Transverse colon (tissue), 4 donors: ENCODE results near the gene ZNF148. TPM values are rescaled to one million over a fixed set of nuclear protein-coding genes. Genes with fewer than 3 reads are reported as not detected.

Source experiments
- DNase-seq: peaks from one replicate; pipeline ENCODE4 v3.0.0-alpha.2; 2019
- H3K27ac ChIP-seq, 4 donors: fragments of 200-600 bp; sonication (generic); 2 replicates each; pipeline ENCODE4 v1.5.1; 2016 to 2018; ENCODE audit warnings: inconsistent platforms in 4 of 4
- H3K27me3 ChIP-seq: fragments of 200-600 bp; sonication (generic); 2 replicates; pipeline ENCODE4 v1.5.1; 2017; ENCODE audit warnings: inconsistent platforms
- H3K36me3 ChIP-seq, 4 donors: fragments of 200-600 bp; sonication (generic); 2 replicates each; pipeline ENCODE4 v1.5.1; 2017 to 2019; ENCODE audit warnings: inconsistent platforms in 4 of 4
- H3K4me1 ChIP-seq, 4 donors: fragments of 200-600 bp; sonication (generic); 2 replicates each; pipeline ENCODE4 v1.5.1; 2017 to 2020; ENCODE audit warnings: inconsistent platforms in 4 of 4
- H3K4me3 ChIP-seq, 4 donors: fragments of 200-600 bp; sonication (generic); 1 replicate in 1 of 4; 2 replicates in 3 of 4; pipeline versions ENCODE4 v1.5.1 to v1.6.1; 2017 to 2019; ENCODE audit warnings: inconsistent platforms in 4 of 4
- H3K9me3 ChIP-seq, 2 donors: fragments of 200-600 bp; sonication (generic); 2 replicates each; pipeline ENCODE4 v1.5.1; 2017 to 2019; ENCODE audit warnings: inconsistent platforms in 2 of 2
- EP300 ChIP-seq: sonication (generic); formaldehyde crosslinking; IDR thresholded peaks from one replicate; pipeline ENCODE4 v1.6.1; 2017; ENCODE audit warnings: antibody characterized with exemption, low read depth
- POLR2A ChIP-seq: fragments of 450-650 bp; IDR thresholded peaks from one replicate; pipeline ENCODE4 v1.6.1; 2016; ENCODE audit warnings: antibody characterized with exemption, mild to moderate bottlenecking, moderate library complexity
- POLR2AphosphoS5 ChIP-seq, 3 donors: sonication (generic); formaldehyde crosslinking; IDR thresholded peaks; one replicate each; pipeline ENCODE4 v1.6.1; 2016; ENCODE audit warnings: antibody characterized with exemption in 3 of 3
- WGBS, 2 donors: methylation state at CpG; one replicate each; pipeline ENCODE4 v1.1.5; 2018; ENCODE audit warnings: low coverage in 1 of 2; 5-methylcytosine and 5-hydroxymethylcytosine counted together
- in situ Hi-C, 4 donors: fragments of 200-750 bp; cut with MboI; loops; one replicate each; pipeline versions ENCODE4 v1.15.0 to v1.15.1; 2017; ENCODE audit warnings: low sequenced_read_pairs in 3 of 4, low pct_ligation_motif_present in 1 of 4, low pct_unique_long_range_greater_than_20kb in 1 of 4
- intact Hi-C: fragments of 100-400 bp; cut with DNase I; formaldehyde crosslinking; loops from one replicate; pipeline ENCODE4 v1.15.1; 2023; ENCODE audit warnings: low total_unique reads
- total RNA-seq, 4 donors: library from RNA; depleted of rRNA; stranded (reverse); fragments of >200 nt; gene quantifications; one replicate each; pipeline ENCODE4 v1.1.0, GENCODE V29; 2016
- TF ChIP-seq, protein P1 (sequence below), 5 experiments: fragments of 200-600 bp in 3 of 5; fragments of 450-650 bp in 2 of 5; sonication (generic) in 3 of 5; IDR thresholded peaks; 1 replicate in 2 of 5; 2 replicates in 3 of 5; pipeline ENCODE4 v1.5.1; 2016 to 2017; ENCODE audit warnings: antibody characterized with exemption in 5 of 5, inconsistent platforms in 3 of 5, mild to moderate bottlenecking in 2 of 5, moderate library complexity in 1 of 5

Gene ZNF148
- total RNA-seq, 4 donors from 2014 or later = 23.6 to 30.3 (median 27.6) TPM

DNA sequence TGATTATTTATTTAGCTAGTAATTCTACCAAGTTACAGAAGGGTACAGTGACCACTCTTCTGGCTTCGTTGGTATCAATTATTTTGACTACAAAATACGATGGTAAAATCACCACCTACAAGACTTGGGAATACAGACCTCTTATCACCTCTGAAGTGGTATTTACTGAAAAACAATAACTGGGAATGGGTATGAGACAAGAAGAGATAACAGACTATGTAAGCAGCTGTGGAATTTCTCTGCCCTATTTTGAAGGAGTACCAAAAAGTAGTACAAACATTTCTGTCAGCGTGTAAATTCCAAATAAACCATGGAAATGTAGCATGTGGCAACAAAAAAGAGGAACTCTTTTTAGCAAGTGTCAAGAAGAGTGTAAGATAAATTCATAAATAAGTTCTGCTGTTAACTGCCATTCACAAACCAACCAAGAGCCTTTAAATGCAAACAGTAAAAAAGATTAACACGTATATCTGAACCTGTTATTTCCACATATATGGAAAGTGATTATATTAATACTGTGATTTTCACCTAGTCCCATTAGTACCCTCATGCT is 85.6 kb downstream of the ZNF148 start:
- TF ChIP-seq, protein P1, sequence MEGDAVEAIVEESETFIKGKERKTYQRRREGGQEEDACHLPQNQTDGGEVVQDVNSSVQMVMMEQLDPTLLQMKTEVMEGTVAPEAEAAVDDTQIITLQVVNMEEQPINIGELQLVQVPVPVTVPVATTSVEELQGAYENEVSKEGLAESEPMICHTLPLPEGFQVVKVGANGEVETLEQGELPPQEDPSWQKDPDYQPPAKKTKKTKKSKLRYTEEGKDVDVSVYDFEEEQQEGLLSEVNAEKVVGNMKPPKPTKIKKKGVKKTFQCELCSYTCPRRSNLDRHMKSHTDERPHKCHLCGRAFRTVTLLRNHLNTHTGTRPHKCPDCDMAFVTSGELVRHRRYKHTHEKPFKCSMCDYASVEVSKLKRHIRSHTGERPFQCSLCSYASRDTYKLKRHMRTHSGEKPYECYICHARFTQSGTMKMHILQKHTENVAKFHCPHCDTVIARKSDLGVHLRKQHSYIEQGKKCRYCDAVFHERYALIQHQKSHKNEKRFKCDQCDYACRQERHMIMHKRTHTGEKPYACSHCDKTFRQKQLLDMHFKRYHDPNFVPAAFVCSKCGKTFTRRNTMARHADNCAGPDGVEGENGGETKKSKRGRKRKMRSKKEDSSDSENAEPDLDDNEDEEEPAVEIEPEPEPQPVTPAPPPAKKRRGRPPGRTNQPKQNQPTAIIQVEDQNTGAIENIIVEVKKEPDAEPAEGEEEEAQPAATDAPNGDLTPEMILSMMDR (IDR thresholded peaks at IDR 0.05) = no peak
- TF ChIP-seq POLR2AphosphoS5 (IDR thresholded peaks at IDR 0.05) (no peak), EP300 (no peak), POLR2A (no peak)
- no peaks in the 10 kb centered on the region for H3K9me3 ChIP-seq
- no peak overlapping the region for H3K4me3 ChIP-seq
- no peak for DNase-seq
- H3K36me3 ChIP-seq = peaks cover 0 to 12% (median 5%) of the 10 kb centered on the region in 4 donors
- no peak overlapping the region for H3K27ac ChIP-seq
- intact Hi-C loops = no loop called here
- H3K4me1 ChIP-seq = peaks cover 0 to 19% (median 8%) of the 10 kb centered on the region in 4 donors
- H3K27me3 ChIP-seq = no peaks in the 10 kb centered on the region
- in situ Hi-C loops = no loop called here
- 74 to 86% methylated on average over 4 of the region's 4 CpGs for WGBS, 2 donors

DNA sequence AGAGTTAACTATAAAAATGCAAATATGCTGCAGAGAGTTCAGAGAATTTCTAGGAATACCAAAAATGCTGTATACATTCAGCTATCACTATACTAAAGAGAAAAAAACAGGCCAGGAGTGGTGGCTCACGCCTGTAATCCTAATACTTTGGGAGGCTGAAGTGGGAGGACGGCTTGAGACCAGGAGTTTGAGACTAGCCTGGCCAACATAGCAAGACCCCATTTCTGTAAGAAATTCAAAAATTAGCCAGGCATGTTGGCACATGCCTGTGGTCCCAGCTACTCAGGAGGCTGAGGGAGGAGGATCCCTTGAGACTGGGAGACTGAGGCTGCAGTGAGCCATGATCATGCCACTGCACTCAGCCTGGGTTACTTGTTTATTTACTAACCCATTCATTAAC is 87.9 kb downstream of the ZNF148 start:
- Histone ChIP-seq H3K27ac (no peak overlapping the region), H3K36me3 (peaks cover 0 to 12% (median 5%) of the 10 kb centered on the region in 4 donors), H3K27me3 (no peaks in the 10 kb centered on the region), H3K4me3 (no peak overlapping the region), H3K9me3 (no peaks in the 10 kb centered on the region), H3K4me1 (peaks cover 0 to 6% (median under 1%) of the 10 kb centered on the region in 4 donors)
- DNase-seq = no peak
- no peak for TF ChIP-seq EP300
- no peak for TF ChIP-seq POLR2AphosphoS5 (IDR thresholded peaks at IDR 0.05)
- TF ChIP-seq, protein P1 (IDR thresholded peaks at IDR 0.05) = no peak
- TF ChIP-seq POLR2A = no peak
- intact Hi-C loops = no loop called here
- 97% methylated on average over 2 of the region's 2 CpGs; no CpG with 5 or more reads in 1 of the 2 donors for WGBS, 2 donors
- in situ Hi-C loops = no loop called here

DNA sequence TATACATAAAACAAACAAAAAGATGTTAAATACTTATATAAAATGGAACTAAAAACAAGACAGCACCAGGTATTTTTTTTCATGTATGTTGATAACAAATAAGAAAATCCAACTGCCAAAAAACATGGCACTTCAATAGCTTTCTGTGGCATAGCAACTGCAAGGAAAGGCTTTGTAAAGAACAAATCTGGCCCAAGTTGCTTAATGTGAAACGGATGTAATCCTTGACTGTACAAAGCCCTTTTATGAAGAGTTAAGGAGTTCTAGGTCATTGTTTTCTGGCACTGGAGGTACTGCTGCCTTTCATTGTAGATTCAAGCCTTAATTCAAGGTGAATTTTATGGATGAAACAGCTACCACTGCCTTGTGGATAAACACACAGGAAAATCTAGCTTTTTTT is 93.7 kb downstream of the ZNF148 start:
- intact Hi-C loops (no loop called here), in situ Hi-C loops (no loop called here)
- H3K9me3 ChIP-seq = no peaks in the 10 kb centered on the region
- DNase-seq = no peak
- H3K27ac ChIP-seq = no peak overlapping the region
- H3K4me1 ChIP-seq = peaks cover 0 to 3% (median 0%) of the 10 kb centered on the region in 4 donors
- TF ChIP-seq, protein P1 (IDR thresholded peaks at IDR 0.05) = no peak
- TF ChIP-seq POLR2A = no peak
- TF ChIP-seq EP300 = no peak
- no peak for TF ChIP-seq POLR2AphosphoS5 (IDR thresholded peaks at IDR 0.05)
- H3K36me3 ChIP-seq = peaks cover 0 to 5% (median 0%) of the 10 kb centered on the region in 4 donors
- WGBS, 2 donors = 80 to 100% methylated on average over 1 of the region's 1 CpG
- H3K4me3 ChIP-seq = no peak overlapping the region
- no peaks in the 10 kb centered on the region for H3K27me3 ChIP-seq

DNA sequence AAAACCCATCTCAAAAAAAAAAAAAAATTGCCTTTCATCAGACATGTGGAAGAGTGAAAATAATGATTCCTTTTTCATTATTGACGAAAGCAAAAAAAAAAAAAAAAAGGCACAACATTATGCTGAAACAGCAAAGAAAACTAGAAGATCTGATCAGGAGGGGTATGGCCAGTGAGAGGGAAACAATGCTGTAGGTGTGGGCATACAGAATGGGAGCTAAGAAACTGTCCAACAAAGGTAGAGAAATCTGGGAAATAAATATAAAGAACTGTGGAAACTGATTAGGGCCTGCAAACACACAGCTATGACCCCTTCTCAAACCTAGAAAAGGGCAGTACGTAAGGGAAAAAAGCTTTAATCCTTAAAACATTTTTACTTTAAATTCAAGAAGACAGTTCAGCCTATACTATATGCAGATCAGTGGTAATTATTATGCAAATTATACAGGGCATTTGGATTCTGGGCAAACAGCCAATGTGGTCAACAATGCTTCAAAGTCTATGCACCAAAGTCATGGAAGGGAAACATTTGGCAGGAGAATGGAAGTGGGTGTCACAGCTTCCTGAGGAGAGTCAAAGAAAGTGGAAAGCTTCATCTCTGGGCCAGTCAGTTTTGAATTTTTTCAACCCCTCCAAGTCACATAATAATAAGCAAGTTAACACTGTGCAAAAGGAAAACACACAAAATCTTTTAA is 94.3 kb downstream of the ZNF148 start:
- intact Hi-C loops (no loop called here), in situ Hi-C loops (no loop called here)
- Histone ChIP-seq H3K9me3 (no peaks in the 10 kb centered on the region), H3K36me3 (peaks cover 0 to 5% (median 0%) of the 10 kb centered on the region in 4 donors), H3K4me1 (peaks cover 0 to 3% (median 0%) of the 10 kb centered on the region in 4 donors), H3K4me3 (no peak overlapping the region), H3K27me3 (no peaks in the 10 kb centered on the region), H3K27ac (no peak overlapping the region)
- 56 to 95% methylated on average over 1 to 2 of the region's 2 CpGs for WGBS, 2 donors
- TF ChIP-seq POLR2AphosphoS5 (IDR thresholded peaks at IDR 0.05) = no peak
- TF ChIP-seq EP300 = no peak
- TF ChIP-seq POLR2A = no peak
- TF ChIP-seq, protein P1 (IDR thresholded peaks at IDR 0.05) = no peak
- no peak for DNase-seq
